IPS-11a (cell line): Measurements from ENCODE around the gene RPL27A.
"Not testable (repeated sequence)": the region's sequence is repeated elsewhere in the genome, so short reads cannot be mapped to it uniquely, and the experiment has no call there.

Experiments used
- H3K4me3 ChIP-seq: one replicate; pipeline ENCODE4 v1.5.1; 2013; ENCODE audit warnings: low read depth, low read length, control low read depth

The RPL27A gene

GRCh38 chr11:8682303-8683114 lies at the start of gene RPL27A, which contains the start of gene TRIM66:
Gene RPL27A, plus strand, starts transcription at chr11:8682792. Its CDS starts 22 bp downstream, at chr11:8682814.
Gene TRIM66, minus strand, starts transcription at chr11:8682665. Its CDS starts 10,391 bp downstream, at chr11:8672274.
- H3K4me3 ChIP-seq: peak within 1 kb of the TSS; percentile 99

- no peak overlapping the region for H3K4me3 ChIP-seq
Measured at GRCh38 chr11:8634498-8634897, 48.1 kb upstream of the RPL27A start.

GRCh38 chr11:8636127-8636526 lies 46.5 kb upstream of the RPL27A start:
- no peak overlapping the region for H3K4me3 ChIP-seq

- no peak overlapping the region for H3K4me3 ChIP-seq
Measured at GRCh38 chr11:8638300-8638699, 44.3 kb upstream of the RPL27A start.

- no peak overlapping the region for H3K4me3 ChIP-seq
Measured at GRCh38 chr11:8639655-8640054, 42.9 kb upstream of the RPL27A start.

GRCh38 chr11:8640267-8640906 lies 42.2 kb upstream of the RPL27A start:
- H3K4me3 ChIP-seq: no peak overlapping the region

- no peak overlapping the region for H3K4me3 ChIP-seq
Measured at GRCh38 chr11:8641332-8641731, 41.3 kb upstream of the RPL27A start.

- no peak overlapping the region for H3K4me3 ChIP-seq
Measured at GRCh38 chr11:8642196-8642841, 40.3 kb upstream of the RPL27A start.

- no peak overlapping the region for H3K4me3 ChIP-seq
Measured at GRCh38 chr11:8646873-8647272, 35.7 kb upstream of the RPL27A start.

- no peak overlapping the region for H3K4me3 ChIP-seq
Measured at GRCh38 chr11:8649361-8649760, 33.2 kb upstream of the RPL27A start.

- no peak overlapping the region for H3K4me3 ChIP-seq
Measured at GRCh38 chr11:8650401-8650990, 32.1 kb upstream of the RPL27A start.

- H3K4me3 ChIP-seq: no peak overlapping the region
Measured at GRCh38 chr11:8652140-8652539, 30.5 kb upstream of the RPL27A start.

- H3K4me3 ChIP-seq: no peak overlapping the region
Measured at GRCh38 chr11:8654503-8654902, 28.1 kb upstream of the RPL27A start.

GRCh38 chr11:8656291-8656690 lies 26.3 kb upstream of the RPL27A start:
- H3K4me3 ChIP-seq: no peak overlapping the region

- no peak overlapping the region for H3K4me3 ChIP-seq
Measured at GRCh38 chr11:8658321-8659057, 24.1 kb upstream of the RPL27A start.

- H3K4me3 ChIP-seq: no peak overlapping the region
Measured at GRCh38 chr11:8661001-8661795, 21.4 kb upstream of the RPL27A start.

GRCh38 chr11:8665222-8665621 lies 17.4 kb upstream of the RPL27A start:
- H3K4me3 ChIP-seq: no peak overlapping the region

- not testable (repeated sequence) for H3K4me3 ChIP-seq
Measured at GRCh38 chr11:8670081-8670480, 12.5 kb upstream of the RPL27A start.

- H3K4me3 ChIP-seq: no peak overlapping the region
Measured at GRCh38 chr11:8671193-8671612, 11.4 kb upstream of the RPL27A start.

GRCh38 chr11:8671651-8672062 lies 10.9 kb upstream of the RPL27A start:
- no peak overlapping the region for H3K4me3 ChIP-seq
